Gastrocnemius medialis (tissue), 4 donors: ENCODE measurements around the gene SREBF2.

ENCODE experiments used
- POLR2A ChIP-seq, 2 donors: fragments of 450-650 bp; IDR thresholded peaks; one replicate each; pipeline ENCODE4 v1.6.1; 2017; ENCODE audit warnings: antibody characterized with exemption in 2 of 2, mild to moderate bottlenecking in 2 of 2, moderate library complexity in 2 of 2
- TF ChIP-seq, protein P1 (sequence below), 5 experiments: fragments of 450-650 bp in 3 of 5; fragments of 200-600 bp in 2 of 5; sonication (generic) in 2 of 5; IDR thresholded peaks in 4 of 5; conservative IDR thresholded peaks in 1 of 5; 1 replicate in 4 of 5; 2 replicates in 1 of 5; pipeline ENCODE4 v1.5.1; 2016 to 2019; ENCODE audit warnings: antibody characterized with exemption in 5 of 5, mild to moderate bottlenecking in 3 of 5, moderate library complexity in 3 of 5

DNA sequence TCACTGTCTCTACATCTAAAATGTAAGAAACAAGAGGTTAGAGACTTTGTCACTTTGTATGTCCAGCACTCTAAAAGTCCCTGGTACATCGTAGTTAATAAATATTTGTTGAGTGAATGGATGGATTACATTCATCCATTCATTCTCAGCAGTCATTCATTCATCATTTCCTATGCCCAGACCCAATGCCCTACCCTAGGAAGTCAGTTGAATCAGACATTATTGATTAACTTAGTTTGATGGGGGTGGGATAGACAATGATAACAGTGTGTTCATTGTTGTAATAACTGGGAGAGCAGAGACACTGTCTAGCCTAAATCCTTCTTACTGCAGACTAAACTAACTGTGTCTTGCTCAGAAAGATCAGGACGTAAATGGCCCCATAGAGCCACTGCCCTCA, 115.2 kb downstream of the SREBF2 start:
- TF ChIP-seq, protein P1, sequence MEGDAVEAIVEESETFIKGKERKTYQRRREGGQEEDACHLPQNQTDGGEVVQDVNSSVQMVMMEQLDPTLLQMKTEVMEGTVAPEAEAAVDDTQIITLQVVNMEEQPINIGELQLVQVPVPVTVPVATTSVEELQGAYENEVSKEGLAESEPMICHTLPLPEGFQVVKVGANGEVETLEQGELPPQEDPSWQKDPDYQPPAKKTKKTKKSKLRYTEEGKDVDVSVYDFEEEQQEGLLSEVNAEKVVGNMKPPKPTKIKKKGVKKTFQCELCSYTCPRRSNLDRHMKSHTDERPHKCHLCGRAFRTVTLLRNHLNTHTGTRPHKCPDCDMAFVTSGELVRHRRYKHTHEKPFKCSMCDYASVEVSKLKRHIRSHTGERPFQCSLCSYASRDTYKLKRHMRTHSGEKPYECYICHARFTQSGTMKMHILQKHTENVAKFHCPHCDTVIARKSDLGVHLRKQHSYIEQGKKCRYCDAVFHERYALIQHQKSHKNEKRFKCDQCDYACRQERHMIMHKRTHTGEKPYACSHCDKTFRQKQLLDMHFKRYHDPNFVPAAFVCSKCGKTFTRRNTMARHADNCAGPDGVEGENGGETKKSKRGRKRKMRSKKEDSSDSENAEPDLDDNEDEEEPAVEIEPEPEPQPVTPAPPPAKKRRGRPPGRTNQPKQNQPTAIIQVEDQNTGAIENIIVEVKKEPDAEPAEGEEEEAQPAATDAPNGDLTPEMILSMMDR (IDR thresholded peaks at IDR 0.05 in 4 of 5, conservative IDR thresholded peaks at IDR 0.05 in 1 of 5): no peak
- no peak for TF ChIP-seq POLR2A (IDR thresholded peaks at IDR 0.05)
